Duodenal mucosa (tissue), 2 donors: ENCODE results near the gene TRABD2A.
"Not testable (repeated sequence)": the region's sequence is repeated elsewhere in the genome, so short reads cannot be mapped to it uniquely, and the experiment has no call there.

ENCODE experiments used
- H3K27ac ChIP-seq: one replicate; pipeline ENCODE4 v1.7.0; 2013; ENCODE audit warnings: low read depth, low read length
- H3K27me3 ChIP-seq, 2 donors: one replicate each; pipeline ENCODE4 v1.7.0; 2013; ENCODE audit warnings: low read length in 2 of 2, control low read depth in 1 of 2; ENCODE audit not compliant: insufficient read depth in 2 of 2, control insufficient read depth in 1 of 2
- H3K36me3 ChIP-seq, 2 donors: one replicate each; pipeline ENCODE4 v1.7.0; 2013; ENCODE audit warnings: low read length in 2 of 2, control low read depth in 1 of 2; ENCODE audit not compliant: insufficient read depth in 2 of 2, control insufficient read depth in 1 of 2
- H3K4me1 ChIP-seq, 2 donors: one replicate each; pipeline ENCODE4 v1.7.0; 2013; ENCODE audit warnings: low read length in 2 of 2, control low read depth in 1 of 2; ENCODE audit not compliant: insufficient read depth in 2 of 2, control insufficient read depth in 1 of 2
- H3K4me3 ChIP-seq, 2 donors: one replicate each; pipeline ENCODE4 v1.7.0; 2013; ENCODE audit warnings: low read length in 2 of 2, low read depth in 1 of 2
- H3K9ac ChIP-seq, 2 donors: one replicate each; pipeline ENCODE4 v1.7.0; 2013; ENCODE audit warnings: low read length in 2 of 2, low read depth in 1 of 2
- H3K9me3 ChIP-seq, 2 donors: one replicate each; pipeline ENCODE4 v1.7.0; 2013; ENCODE audit warnings: low read length in 2 of 2, control low read depth in 1 of 2; ENCODE audit not compliant: control insufficient read depth in 1 of 2

Gene TRABD2A

GRCh38 chr2:84785950-84786349 lies 94.9 kb downstream of the TRABD2A start:
- no peak overlapping the region for H3K27ac ChIP-seq
- H3K9me3 ChIP-seq: no peaks in the 10 kb centered on the region
- no peak overlapping the region for H3K9ac ChIP-seq
- no peak overlapping the region for H3K4me3 ChIP-seq
- H3K27me3 ChIP-seq: no peaks in the 10 kb centered on the region
- H3K4me1 ChIP-seq: peaks cover 14 to 17% of the 10 kb centered on the region in 2 donors
- no peaks in the 10 kb centered on the region for H3K36me3 ChIP-seq

GRCh38 chr2:84782717-84783442 lies 98.0 kb downstream of the TRABD2A start:
- H3K4me3 ChIP-seq: no peak overlapping the region
- H3K27ac ChIP-seq: no peak overlapping the region
- H3K4me1 ChIP-seq: peaks cover 14 to 17% of the 10 kb centered on the region in 2 donors
- no peaks in the 10 kb centered on the region for H3K9me3 ChIP-seq
- no peaks in the 10 kb centered on the region for H3K27me3 ChIP-seq
- H3K36me3 ChIP-seq: no peaks in the 10 kb centered on the region
- no peak overlapping the region for H3K9ac ChIP-seq

- H3K9me3 ChIP-seq: no peaks in the 10 kb centered on the region
- no peak overlapping the region for H3K9ac ChIP-seq
- no peak overlapping the region for H3K4me3 ChIP-seq
- H3K4me1 ChIP-seq: peaks cover 14 to 17% of the 10 kb centered on the region in 2 donors
- H3K36me3 ChIP-seq: no peaks in the 10 kb centered on the region
- no peak overlapping the region for H3K27ac ChIP-seq
- H3K27me3 ChIP-seq: no peaks in the 10 kb centered on the region
Observed at GRCh38 chr2:84781942-84782716, 98.8 kb downstream of the TRABD2A start.

- no peak overlapping the region for H3K27ac ChIP-seq
- no peaks in the 10 kb centered on the region for H3K27me3 ChIP-seq
- peaks cover 5 to 9% of the 10 kb centered on the region in 2 donors for H3K9me3 ChIP-seq
- H3K9ac ChIP-seq: no peak overlapping the region
- H3K36me3 ChIP-seq: no peaks in the 10 kb centered on the region
- peaks cover 14 to 17% of the 10 kb centered on the region in 2 donors for H3K4me1 ChIP-seq
- H3K4me3 ChIP-seq: no peak overlapping the region
Observed at GRCh38 chr2:84779781-84780180, 101.1 kb downstream of the TRABD2A start.

- Histone ChIP-seq H3K4me3 (no peak overlapping the region), H3K9me3 (peaks cover 9 to 12% of the 10 kb centered on the region in 2 donors), H3K27ac (no peak overlapping the region)
Observed at GRCh38 chr2:84778911-84779690, 101.8 kb downstream of the TRABD2A start.

GRCh38 chr2:84776011-84776410 lies 104.9 kb downstream of the TRABD2A start:
- no peak overlapping the region for H3K27ac ChIP-seq
- peaks cover 19 to 25% of the 10 kb centered on the region in 2 donors for H3K9me3 ChIP-seq
- H3K9ac ChIP-seq: no peak overlapping the region
- no peak overlapping the region for H3K4me3 ChIP-seq
- no peaks in the 10 kb centered on the region for H3K4me1 ChIP-seq
- H3K27me3 ChIP-seq: no peaks in the 10 kb centered on the region
- no peaks in the 10 kb centered on the region for H3K36me3 ChIP-seq

More at GRCh38 chr2:84778911-84779690, 101.8 kb downstream of the TRABD2A start:
- Histone ChIP-seq H3K9ac (no peak overlapping the region), H3K4me1 (peaks cover 14 to 17% of the 10 kb centered on the region in 2 donors), H3K36me3 (no peaks in the 10 kb centered on the region), H3K27me3 (no peaks in the 10 kb centered on the region)

GRCh38 chr2:84773562-84773961 lies 107.3 kb downstream of the TRABD2A start:
- not testable (repeated sequence) for H3K9ac ChIP-seq, H3K27ac ChIP-seq, H3K4me1 ChIP-seq, H3K27me3 ChIP-seq, H3K36me3 ChIP-seq, H3K4me3 ChIP-seq
- H3K9me3 ChIP-seq: peaks cover 26 to 32% of the 10 kb centered on the region in 2 donors
